Heart right ventricle (tissue), 16 donors: ENCODE measurements around the gene KIF2B. TPM values are rescaled to one million over a fixed set of nuclear protein-coding genes. Genes with fewer than 3 reads are reported as not detected.

Source experiments
- ATAC-seq, 8 donors: fragments of 200-7000 bp; cut with Tn5 transposase; one replicate each; pipeline ENCODE4 v1.9.1; 2020; ENCODE audit warnings: mild to moderate bottlenecking in 8 of 8, moderate library complexity in 8 of 8, moderate number of reproducible peaks in 1 of 8
- DNase-seq, 2 donors: peaks; one replicate each; pipeline ENCODE4 v3.0.0-alpha.2; 2020
- H3K27ac ChIP-seq, 10 donors: fragments of 200-600 bp; sonication (generic) in 2 of 10; one replicate each; pipeline versions ENCODE4 v1.5.0 to v1.8.0; 2020 to 2022; ENCODE audit warnings: mild to moderate bottlenecking in 3 of 10
- H3K27me3 ChIP-seq, 7 donors: fragments of 200-600 bp; one replicate each; pipeline ENCODE4 v1.8.0; 2021 to 2022; ENCODE audit warnings: mild to moderate bottlenecking in 2 of 7
- H3K36me3 ChIP-seq, 9 donors: fragments of 200-600 bp; sonication (generic) in 1 of 9; one replicate each; pipeline versions ENCODE4 v1.5.0 to v1.8.0; 2020 to 2022; ENCODE audit warnings: mild to moderate bottlenecking in 2 of 9
- H3K4me1 ChIP-seq, 9 donors: fragments of 200-600 bp; sonication (generic) in 1 of 9; one replicate each; pipeline versions ENCODE4 v1.5.0 to v1.8.0; 2020 to 2022; ENCODE audit warnings: mild to moderate bottlenecking in 4 of 9
- H3K4me3 ChIP-seq, 10 donors: fragments of 200-600 bp; sonication (generic) in 2 of 10; one replicate each; pipeline versions ENCODE4 v1.5.0 to v1.8.0; 2020 to 2022; ENCODE audit warnings: mild to moderate bottlenecking in 7 of 10, moderate library complexity in 2 of 10
- H3K9me3 ChIP-seq, 11 donors: fragments of 200-600 bp in 10 of 11; sonication (generic) in 2 of 11; one replicate each; pipeline versions ENCODE4 v1.5.0 to v1.8.0; 2013 to 2022; ENCODE audit warnings: mild to moderate bottlenecking in 2 of 11, control low read depth in 1 of 11, moderate library complexity in 1 of 11
- WGBS, 2 donors: extraction: QIAGEN DNeasy Blood & Tissue Kit; methylation state at CpG; one replicate each; pipeline ENCODE4 v1.1.7; 2013; ENCODE audit warnings: inconsistent platforms in 1 of 2; 5-methylcytosine and 5-hydroxymethylcytosine counted together
- intact Hi-C, 10 donors: fragments of 100-400 bp; cut with DNase I; formaldehyde crosslinking; loops; one replicate each; pipeline versions ENCODE4 v1.11.1 to v1.14.2; 2022
- long read RNA-seq, 3 donors: library from polyadenylated mRNA; unstranded; transcript quantifications; one replicate each; pipeline ENCODE4 v2.0.0, GENCODE V29; 2020 to 2021
- polyA plus RNA-seq, 2 donors: library from polyadenylated mRNA; stranded (reverse); fragments of 200-250 nt; gene quantifications; one replicate each; pipeline ENCODE4 v1.2.3, GENCODE V29; 2013
- total RNA-seq, 10 donors: library from RNA; stranded (reverse); fragmentation: NEBNext Ultra II Directional in 3 of 10; extraction: Animal tissue kit (Norgen Biotek cat#: 25700) in 3 of 10; gene quantifications; one replicate each; pipeline versions ENCODE4 v1.2.1 to v1.2.4, GENCODE V29; 2021 to 2023
- TF ChIP-seq, protein P1 (sequence below), 9 donors: fragments of 200-600 bp; sonication (generic) in 2 of 9; IDR thresholded peaks; one replicate each; pipeline versions ENCODE4 v1.5.0 to v1.8.0; 2021 to 2022; ENCODE audit warnings: antibody characterized with exemption in 9 of 9, mild to moderate bottlenecking in 5 of 9, moderate library complexity in 1 of 9
- donor health status: Arrhythmogenic right ventricular cardiomyopathy.
- donor health status: ischemic (EF 13 %, LVEDD 7.1; RV severe dilation, severe dysfunction).
- donor health status: healthy with polysubstance abuse.
- donor health status: DM: no; HTN: yes; CAD: no.
- donor health status: DM: no; HTN: no; CAD: no.
- donor health status: ischemic (EF 25% LVEDD 6.9; RV normal size, moderate dysfunction).
- donor health status: ischemic (EF 25% LVEDD 5.7; RV mildly dilated, moderate dysfunction).
- donor health status: healthy.
- donor health status: DM: yes; HTN: yes; CAD: no.
- donor health status: Ischemic cardiomyopathy.
- donor health status: ischemic (EF 35%, LVEDD 5.7; RV mildly dilated, moderate dysfunction).
- donor health status: nonischemic (EF 11% LVEDD 7.7; RV severe dilation, severe dysfunction).
- donor health status: DM: yes; HTN: yes; CAD: no.
- donor health status: PGD.
- donor health status: ischemic (EF 29% LVEDD 5.4; RV normal size, mild dysfunction).
- donor health status: nonischemic (EF 23%, LVEDD 6.1; RV moderate dilation, normal function).

KIF2B gene, protein sequence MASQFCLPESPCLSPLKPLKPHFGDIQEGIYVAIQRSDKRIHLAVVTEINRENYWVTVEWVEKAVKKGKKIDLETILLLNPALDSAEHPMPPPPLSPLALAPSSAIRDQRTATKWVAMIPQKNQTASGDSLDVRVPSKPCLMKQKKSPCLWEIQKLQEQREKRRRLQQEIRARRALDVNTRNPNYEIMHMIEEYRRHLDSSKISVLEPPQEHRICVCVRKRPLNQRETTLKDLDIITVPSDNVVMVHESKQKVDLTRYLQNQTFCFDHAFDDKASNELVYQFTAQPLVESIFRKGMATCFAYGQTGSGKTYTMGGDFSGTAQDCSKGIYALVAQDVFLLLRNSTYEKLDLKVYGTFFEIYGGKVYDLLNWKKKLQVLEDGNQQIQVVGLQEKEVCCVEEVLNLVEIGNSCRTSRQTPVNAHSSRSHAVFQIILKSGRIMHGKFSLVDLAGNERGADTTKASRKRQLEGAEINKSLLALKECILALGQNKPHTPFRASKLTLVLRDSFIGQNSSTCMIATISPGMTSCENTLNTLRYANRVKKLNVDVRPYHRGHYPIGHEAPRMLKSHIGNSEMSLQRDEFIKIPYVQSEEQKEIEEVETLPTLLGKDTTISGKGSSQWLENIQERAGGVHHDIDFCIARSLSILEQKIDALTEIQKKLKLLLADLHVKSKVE
- total RNA-seq: not detected
- not detected for polyA plus RNA-seq
- long read RNA-seq, donor 1: 0 reads
- long read RNA-seq, donor 2: 0 reads
- long read RNA-seq, donor 3: 0 reads

DNA sequence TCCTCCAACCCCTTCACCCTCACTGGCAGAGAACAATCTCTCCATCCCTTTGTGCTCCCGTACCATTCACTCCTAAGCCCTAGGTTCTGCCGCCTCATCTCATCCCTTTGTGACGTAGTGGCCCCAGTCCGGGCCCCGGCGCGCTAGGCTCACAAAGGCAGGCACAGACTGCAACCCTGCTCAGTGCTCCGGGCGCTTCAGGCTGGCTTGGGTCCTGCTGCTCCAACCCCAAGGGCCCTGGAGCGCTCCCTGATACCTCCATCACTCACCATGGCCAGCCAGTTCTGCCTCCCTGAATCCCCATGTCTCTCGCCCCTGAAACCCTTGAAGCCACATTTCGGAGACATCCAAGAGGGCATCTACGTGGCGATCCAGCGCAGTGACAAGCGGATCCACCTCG is at the start of gene KIF2B:
TSS of gene KIF2B (plus strand) at position 164 of the 400 bp plus-strand sequence. CDS start at position 271, 107 bp downstream.
- DNase-seq: no peak
- WGBS, 2 donors: 86 to 90% methylated on average over 17 of the region's 17 CpGs
- H3K27ac ChIP-seq: no peak within 1 kb of the TSS
- intact Hi-C loops: no loop called here
- TF ChIP-seq, protein P1, sequence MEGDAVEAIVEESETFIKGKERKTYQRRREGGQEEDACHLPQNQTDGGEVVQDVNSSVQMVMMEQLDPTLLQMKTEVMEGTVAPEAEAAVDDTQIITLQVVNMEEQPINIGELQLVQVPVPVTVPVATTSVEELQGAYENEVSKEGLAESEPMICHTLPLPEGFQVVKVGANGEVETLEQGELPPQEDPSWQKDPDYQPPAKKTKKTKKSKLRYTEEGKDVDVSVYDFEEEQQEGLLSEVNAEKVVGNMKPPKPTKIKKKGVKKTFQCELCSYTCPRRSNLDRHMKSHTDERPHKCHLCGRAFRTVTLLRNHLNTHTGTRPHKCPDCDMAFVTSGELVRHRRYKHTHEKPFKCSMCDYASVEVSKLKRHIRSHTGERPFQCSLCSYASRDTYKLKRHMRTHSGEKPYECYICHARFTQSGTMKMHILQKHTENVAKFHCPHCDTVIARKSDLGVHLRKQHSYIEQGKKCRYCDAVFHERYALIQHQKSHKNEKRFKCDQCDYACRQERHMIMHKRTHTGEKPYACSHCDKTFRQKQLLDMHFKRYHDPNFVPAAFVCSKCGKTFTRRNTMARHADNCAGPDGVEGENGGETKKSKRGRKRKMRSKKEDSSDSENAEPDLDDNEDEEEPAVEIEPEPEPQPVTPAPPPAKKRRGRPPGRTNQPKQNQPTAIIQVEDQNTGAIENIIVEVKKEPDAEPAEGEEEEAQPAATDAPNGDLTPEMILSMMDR (IDR thresholded peaks at IDR 0.05): no peak
- H3K4me3 ChIP-seq: no peak within 1 kb of the TSS
- no peak for ATAC-seq
- H3K4me1 ChIP-seq: no peaks in the 10 kb centered on the region
- H3K9me3 ChIP-seq: peaks cover 0 to 12% (median 0%) of the 10 kb centered on the region in 11 donors
- H3K27me3 ChIP-seq: no peaks in the 10 kb centered on the region
- H3K36me3 ChIP-seq: no peaks in the 10 kb centered on the region

DNA sequence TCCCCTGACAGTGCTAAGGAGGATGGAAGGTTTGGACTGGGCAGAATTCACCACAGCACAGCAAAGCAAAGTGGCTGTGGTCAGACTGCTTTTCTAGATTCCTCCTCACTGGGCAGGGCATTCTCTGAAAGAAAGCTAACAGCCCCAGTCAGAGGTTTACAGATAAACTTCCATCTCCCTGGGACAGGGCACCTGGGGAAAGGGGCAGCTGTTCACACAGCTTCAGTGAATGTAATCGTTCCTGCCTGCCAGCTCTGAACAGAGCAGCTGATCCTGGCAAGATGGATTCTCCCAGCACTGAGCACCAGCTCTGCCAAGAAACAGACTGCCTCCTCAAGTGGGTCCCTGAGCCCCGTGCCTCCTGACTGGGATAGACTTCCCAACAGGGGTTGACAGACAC is 42.4 kb upstream of the KIF2B start:
- no peaks in the 10 kb centered on the region for H3K27me3 ChIP-seq
- H3K36me3 ChIP-seq: no peaks in the 10 kb centered on the region
- H3K9me3 ChIP-seq: peaks cover 0 to 11% (median 0%) of the 10 kb centered on the region in 11 donors
- intact Hi-C loops: no loop called here
- H3K4me3 ChIP-seq: no peak overlapping the region
- H3K27ac ChIP-seq: no peak overlapping the region
- no peaks in the 10 kb centered on the region for H3K4me1 ChIP-seq
- WGBS, 2 donors: 59 to 70% methylated on average over 2 of the region's 2 CpGs
- no peak for ATAC-seq
- no peak for DNase-seq
- TF ChIP-seq, protein P1 (IDR thresholded peaks at IDR 0.05): no peak

DNA sequence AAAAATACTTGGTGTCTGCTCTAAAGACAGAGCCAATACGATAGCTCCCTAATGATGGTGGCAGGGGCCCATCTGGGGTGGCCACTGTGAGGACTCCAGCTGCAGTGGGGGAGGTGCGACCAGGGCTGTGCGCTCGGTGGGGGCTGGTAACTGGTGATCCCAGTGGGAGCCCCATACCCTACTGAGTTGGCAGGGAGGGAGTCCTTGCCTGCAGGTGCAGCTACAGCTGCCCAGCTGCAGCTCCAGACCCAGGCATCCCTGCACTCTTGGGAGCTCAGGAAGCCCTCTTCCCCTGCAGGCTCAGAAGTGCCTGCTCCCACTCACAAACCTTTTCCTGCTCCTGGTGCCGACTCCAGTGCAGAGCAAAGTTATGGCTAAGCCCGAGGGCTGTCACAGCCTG is 31.2 kb upstream of the KIF2B start:
- WGBS, 2 donors: 83 to 87% methylated on average over 6 of the region's 6 CpGs
- H3K4me1 ChIP-seq: no peaks in the 10 kb centered on the region
- H3K9me3 ChIP-seq: no peaks in the 10 kb centered on the region
- ATAC-seq: no peak
- no peak overlapping the region for H3K4me3 ChIP-seq
- no peak for DNase-seq
- H3K27ac ChIP-seq: no peak overlapping the region
- H3K36me3 ChIP-seq: no peaks in the 10 kb centered on the region
- no peaks in the 10 kb centered on the region for H3K27me3 ChIP-seq
- intact Hi-C loops: no loop called here
- TF ChIP-seq, protein P1 (IDR thresholded peaks at IDR 0.05): no peak

DNA sequence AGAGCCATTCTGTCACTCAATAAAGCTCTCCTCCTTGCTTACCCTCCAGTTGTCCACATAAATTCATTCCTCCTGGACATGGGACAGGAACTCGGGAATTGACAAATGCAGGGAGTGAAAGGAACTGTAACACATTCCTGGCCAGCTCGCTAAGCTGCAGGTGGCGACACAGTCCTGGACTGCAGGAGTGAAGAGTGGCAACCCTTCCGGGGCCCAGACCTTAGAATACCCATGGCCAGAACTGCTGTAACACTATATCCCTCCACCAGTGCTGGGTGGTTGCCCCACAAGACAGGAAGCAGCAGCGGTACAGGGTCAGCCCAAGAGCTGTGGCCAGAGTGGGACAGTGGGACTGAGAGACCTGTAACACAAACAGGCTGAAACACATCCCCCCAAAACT is 30.3 kb upstream of the KIF2B start:
- intact Hi-C loops: no loop called here
- H3K9me3 ChIP-seq: no peaks in the 10 kb centered on the region
- no peaks in the 10 kb centered on the region for H3K36me3 ChIP-seq
- DNase-seq (no peak), ATAC-seq (no peak)
- TF ChIP-seq, protein P1 (IDR thresholded peaks at IDR 0.05): no peak
- no peak overlapping the region for H3K27ac ChIP-seq
- whole genome bisulfite sequencing, 2 donors: 85 to 90% methylated on average over 5 of the region's 5 CpGs
- no peaks in the 10 kb centered on the region for H3K4me1 ChIP-seq
- no peak overlapping the region for H3K4me3 ChIP-seq
- no peaks in the 10 kb centered on the region for H3K27me3 ChIP-seq
